Measurements from ENCODE around the gene ATE1.

The ATE1 gene

DNA sequence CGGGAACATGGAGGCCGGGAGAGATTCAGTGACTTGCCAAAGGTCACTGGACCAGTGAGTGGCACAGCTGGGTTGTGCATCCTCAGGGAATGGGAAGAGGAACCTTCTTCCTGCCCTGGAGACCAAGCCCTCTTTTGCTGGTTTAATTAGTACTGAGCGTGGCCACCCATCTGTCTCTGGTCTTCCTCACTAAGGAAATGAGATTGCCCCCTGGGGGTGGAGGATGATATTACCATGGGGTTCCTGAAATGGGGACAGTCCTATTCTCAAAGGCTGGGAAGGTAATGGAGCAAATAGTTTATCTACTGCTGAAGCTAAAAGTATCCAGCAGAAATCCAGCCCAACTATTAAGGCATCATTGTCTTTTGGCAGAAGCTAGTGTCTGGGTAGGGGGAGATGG, 231.0 kb downstream of the ATE1 start:
- no peak for DNase-seq (ENCODE audit: low spot score)

- no peak for DNase-seq (ENCODE audit: low spot score)
These were observed 231.9 kb downstream of the ATE1 start for GRCh38 chr10:121695731-121696464.

DNA sequence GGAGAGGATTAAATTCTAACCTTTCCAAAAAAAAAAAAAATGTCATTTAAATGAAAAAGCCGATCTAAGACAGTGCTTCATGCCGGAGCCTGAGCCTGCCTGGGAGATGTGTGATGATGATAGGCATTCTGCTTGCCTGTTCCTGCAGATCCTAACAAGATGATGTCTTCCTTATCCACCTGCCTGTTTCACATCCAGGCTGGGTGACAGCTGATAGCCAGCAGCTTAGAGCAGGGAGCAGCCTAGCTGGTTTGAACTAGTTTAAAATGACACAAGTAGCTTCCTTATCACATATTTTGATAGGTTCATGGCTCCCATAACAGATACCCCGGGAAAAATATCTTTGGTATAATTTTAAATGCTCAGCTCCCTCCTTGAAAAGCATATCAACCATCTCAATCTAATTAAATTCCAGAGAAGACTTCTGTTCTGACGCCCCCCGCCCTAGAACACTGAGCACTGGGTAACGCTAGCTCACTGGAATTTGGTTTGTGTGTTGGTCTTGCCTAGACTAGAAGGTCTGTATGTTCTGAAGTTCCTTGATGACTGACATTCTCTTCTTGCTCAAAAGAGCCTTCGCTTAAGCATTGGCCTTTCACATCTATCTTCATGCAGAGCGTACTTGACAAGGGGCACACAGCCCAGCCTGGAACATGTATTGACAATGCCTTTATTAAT, 232.7 kb downstream of the ATE1 start:
- no peak for DNase-seq (ENCODE audit: low spot score)

- DNase-seq (ENCODE audit: low spot score): no peak
These were observed 233.4 kb downstream of the ATE1 start for GRCh38 chr10:121694327-121694965.

GRCh38 chr10:121692626-121693025, 235.2 kb downstream of the ATE1 start:
- no peak for DNase-seq (ENCODE audit: low spot score)

GRCh38 chr10:121690970-121691369, 236.9 kb downstream of the ATE1 start:
- DNase-seq (ENCODE audit: low spot score): no peak

All from putamen (tissue), 1 donor.